NCI-H187 treated with DMSO at 0.1 percent for 48 hours (cell line): ENCODE measurements around the gene TRPC4.

Experiments
- DNase-seq: peaks from one replicate; lab custom pipeline; 2025; lab: John Stamatoyannopoulos, UW

TRPC4 gene

DNA sequence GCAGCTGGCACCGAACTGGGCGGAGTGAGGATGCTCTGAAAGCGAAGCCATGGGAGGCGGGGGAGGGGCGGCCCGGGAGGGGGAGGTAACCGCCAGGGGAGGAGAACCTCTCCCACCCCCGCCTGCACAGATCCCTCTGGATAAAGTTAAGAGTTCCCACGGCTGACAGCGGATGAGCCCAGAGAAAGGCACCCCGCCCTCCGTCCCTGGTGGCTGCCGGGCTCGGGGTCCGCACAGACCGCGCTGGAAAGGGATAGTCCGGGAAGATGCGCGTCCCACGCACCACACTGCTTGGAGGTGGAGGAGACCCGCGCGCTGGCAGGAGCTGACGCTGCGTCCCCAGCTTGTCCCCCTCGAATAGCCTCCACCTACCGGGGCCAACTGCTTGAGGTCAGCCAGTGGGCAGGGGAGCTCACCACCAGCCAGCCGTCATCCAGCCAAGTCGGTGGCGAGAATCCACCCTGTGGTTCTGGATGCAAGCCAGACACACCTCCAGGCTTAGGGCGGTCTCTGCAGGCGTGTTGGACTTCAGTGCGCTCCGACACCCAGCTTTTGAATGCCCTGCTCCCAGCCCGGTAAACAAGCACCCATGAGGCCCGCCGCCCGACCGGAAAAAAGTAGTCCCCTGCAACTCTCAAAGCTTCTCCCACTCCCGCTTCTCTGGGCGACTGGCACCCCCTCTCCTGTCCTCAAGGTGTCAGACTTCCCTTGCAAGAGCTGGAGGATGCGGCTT lies at the start of gene TRPC4:
TSS of gene TRPC4 (minus strand) at position 17 of the 733 bp plus-strand sequence. CDS start 86,439 bp downstream, outside the sequence.
- DNase-seq, result peak; percentile 26

DNA sequence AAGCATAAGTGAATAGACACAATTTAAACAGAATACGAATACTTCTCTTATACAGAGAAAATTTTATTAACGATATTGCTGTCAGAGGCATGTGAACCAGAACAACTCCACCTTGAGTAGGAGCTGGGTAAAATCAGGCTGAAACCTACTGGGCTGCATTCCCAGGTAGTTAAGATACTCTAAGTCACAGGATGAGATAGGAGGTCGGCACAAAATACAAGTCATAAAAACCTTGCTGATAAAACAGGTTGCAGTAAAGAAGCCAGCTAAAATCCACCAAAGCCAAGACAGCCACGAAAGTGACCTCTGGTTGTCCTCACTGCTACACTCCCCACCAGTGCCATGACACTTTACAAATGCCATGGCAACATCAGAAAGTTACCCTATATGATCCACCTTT lies 49.2 kb upstream of the TRPC4 start:
- DNase-seq, result no peak

DNA sequence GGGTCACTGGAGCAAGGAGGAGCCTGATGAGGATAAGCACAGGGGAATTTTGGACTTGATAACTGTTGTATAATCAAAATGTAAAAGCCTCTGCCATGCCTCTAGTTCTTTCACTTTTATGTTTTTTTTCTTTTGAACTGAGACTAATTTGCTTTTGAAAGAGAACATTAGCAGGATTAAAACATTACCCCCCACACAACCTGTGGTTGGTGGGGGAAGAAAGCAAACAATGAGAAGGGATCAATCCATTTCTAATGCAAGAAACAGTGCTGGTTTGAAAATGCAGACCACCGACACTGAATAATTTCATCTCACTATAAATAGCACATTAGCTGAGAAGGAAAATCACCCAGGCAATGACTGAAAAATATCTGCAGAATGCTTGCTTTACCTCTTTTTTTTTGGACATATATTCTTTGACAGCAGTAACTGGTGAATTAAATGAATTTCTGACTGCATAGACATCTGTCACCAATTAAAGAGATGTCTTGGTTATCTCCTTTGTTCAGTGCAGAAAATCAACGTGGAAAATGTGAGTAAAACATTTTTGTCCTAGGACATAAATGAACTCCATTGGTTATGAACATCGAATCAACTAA lies 48.6 kb upstream of the TRPC4 start:
- DNase-seq, result no peak

DNA sequence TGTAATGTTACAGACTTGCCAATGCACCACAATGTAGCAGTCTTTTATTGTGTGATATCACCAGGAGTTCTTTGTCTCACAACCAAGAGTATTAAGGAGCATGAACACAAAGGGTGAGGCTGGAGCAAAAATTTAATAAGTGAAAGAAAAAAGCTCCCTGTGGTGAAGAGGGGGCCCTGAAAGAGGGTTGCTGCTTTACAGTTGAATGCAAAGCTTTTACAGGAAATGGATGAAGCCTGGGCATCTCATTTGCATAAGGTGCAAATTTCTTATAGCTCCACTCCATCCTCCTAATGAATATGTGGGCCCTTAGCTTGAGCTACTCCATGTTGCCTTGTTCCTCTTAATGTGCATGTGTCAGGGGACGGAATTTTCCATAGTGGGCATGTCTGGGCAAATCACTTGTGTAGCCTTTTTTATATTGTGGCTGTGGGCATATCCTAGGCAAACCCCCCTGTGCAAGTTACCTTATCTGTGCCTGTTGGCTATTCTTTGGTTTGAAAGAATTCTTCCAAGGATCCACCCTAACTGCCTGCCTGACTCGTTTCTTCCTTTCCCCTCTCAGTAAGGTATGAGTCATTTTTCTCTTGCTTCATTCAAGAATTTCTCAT lies 45.3 kb upstream of the TRPC4 start:
- no peak for DNase-seq

DNA sequence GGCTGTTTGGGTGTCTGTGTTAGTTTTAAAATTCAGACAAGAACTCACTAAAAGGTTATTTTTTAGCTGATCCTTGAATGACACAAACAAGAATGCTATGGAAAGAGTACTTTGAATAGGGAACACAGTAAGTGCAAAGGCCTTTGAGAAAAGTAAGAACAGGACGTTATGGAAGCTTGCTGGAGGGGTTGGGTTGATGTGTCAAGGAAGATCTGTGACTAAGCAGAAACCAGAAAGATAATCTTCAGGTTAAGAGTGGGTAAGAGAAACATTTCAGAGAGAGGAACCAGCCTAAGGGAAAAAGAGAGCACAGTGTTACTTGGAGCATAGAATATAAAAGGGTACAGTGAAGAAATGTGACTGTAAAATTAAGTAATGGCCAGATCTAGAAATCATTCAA lies 41.2 kb upstream of the TRPC4 start:
- no peak for DNase-seq

DNA sequence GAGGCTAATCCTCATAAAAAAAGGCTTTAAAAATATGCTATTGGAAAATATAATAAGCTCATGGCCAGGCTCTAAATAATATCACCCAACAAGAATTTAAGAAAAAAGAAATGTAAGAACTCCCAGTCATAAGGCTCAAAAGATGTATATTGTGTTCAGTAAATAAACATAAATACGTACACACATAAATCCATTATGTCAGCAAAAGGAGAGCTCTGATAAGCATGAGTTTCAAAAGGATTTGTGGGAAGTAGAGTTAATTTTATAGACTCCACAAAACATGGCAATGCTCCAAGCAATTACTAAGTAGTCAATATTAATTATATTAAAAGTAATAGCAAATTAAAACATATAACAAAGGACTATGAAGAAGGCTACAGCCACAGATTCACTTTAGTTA lies 37.3 kb upstream of the TRPC4 start:
- no peak for DNase-seq

DNA sequence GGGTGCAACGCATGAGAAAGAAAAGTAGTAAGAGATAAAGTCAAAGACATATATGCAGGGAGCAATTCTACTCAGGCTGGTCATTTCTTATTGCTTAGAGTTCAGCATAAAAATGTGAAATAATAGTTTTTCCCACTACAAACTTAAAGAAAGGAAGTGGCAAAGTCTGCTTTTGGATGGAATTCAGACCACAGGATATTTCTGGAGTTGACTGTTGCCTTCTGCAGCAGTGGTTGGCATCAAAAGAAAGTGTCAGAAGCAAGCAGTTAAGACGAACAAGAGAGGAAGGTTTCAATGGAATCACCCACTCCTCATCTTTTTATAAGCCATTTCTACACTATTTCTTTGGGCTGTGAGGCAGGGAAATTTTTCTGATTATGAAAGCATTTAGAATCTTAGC lies 36.2 kb upstream of the TRPC4 start:
- no peak for DNase-seq

DNA sequence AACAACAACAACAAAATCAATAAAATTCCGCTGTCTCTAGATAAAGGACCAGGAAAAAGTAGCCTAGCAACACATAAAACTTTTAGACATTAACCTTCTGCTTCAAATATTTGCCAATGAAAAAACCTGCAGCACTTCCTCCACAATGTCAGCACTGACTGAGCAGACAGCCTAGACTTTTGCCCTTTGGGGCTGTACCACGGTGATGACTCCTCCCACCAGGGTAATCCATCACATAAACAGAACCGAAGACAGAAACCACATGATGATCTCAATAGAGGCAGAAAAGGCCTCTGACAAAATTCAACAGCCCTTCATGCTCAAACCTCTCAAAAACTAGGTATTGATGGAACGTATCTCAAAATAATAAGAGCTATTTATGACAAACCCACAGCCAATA lies 30.2 kb upstream of the TRPC4 start:
- DNase-seq, result no peak

DNA sequence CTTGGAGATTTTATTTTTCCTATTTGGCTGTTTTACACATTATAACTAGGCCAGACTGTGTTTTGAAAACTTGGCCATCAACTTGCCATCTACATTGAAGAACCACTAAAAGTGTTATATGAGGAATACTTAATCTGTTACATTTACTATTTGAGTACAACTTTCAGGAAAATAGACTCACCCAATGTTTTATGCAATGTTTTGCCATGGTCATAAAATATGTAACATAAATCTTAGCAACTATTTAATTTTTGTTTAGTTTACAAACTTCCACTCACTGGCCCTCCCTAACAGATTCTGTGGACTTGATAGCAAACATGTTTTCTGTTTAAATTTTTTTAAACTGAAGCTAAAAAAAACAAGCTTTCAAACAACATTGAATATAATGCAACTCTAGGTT lies 23.7 kb upstream of the TRPC4 start:
- no peak for DNase-seq

DNA sequence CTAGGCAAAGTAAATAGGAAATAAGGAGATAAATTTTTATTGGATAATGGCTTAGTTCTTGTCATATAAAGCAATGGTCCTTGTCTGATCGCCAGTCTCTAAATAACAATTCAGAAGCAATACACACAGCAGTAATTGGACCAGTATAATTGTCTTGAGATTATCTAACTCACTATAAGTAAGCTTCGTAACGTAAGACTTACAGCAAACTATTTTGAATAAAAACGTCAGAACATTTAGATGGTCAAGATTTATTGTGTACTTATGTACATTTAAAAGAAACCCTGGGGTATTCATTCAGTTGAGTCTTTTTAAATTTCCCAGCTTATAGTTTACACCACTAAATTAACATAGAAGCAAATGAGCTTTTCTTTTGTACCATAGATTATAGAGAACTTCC lies 20.2 kb upstream of the TRPC4 start:
- DNase-seq, result no peak

DNA sequence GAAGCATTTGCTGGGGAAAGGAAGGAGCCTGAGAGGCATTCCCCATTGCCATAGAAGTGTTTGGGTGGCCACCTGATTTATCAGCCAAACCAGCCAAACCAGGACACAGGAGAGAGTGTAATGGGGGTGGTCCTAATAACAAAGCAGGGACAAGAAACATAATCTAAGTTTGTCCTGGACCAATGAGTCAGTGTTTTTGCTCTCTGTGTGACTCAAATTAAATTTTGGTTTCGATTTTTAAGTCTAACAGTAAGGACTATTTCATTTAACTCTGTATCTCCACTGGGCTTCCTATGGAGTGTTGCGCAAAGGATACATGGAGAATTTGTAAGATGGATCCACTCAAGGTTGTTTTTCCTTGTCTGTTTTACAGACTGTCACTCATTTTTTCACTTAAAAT lies 19.5 kb upstream of the TRPC4 start:
- DNase-seq, result no peak

DNA sequence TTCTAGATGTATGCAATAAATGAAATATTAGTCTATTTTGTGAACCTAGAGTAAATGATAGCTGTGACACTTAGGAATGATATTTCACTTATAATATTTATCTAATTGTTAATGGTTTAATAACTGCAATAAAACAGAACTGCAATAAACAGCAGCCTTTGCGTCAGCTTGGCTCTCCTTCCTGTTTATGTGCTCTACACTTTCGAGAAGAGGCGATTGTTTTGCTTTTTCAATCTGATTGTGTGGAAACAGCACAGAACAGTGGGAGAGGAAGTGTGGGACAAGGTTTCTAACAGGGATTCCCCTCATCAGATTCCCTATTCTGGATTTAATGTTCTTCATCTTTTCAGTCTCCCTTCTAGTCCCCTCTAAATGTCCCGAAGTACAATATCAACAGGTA lies 17.3 kb upstream of the TRPC4 start:
- DNase-seq, result no peak

DNA sequence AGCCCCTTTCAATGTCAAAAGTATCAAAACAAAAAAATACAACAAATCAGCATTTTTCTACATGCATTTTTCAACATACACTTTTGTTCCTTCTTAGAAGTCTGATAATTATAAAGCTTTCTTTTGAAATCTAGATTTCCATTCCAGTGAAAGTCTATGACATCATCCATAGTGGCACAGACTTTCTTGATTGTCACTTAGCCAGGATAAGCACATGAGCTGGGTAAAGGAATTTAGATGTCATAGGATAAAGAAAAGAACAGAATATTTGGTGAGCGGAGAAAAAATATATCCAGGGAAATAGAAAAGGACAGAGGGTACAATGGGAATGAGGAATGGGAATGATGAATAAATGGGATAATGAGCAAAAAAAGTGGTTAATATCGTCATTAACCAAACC lies 15.1 kb upstream of the TRPC4 start:
- no peak for DNase-seq

DNA sequence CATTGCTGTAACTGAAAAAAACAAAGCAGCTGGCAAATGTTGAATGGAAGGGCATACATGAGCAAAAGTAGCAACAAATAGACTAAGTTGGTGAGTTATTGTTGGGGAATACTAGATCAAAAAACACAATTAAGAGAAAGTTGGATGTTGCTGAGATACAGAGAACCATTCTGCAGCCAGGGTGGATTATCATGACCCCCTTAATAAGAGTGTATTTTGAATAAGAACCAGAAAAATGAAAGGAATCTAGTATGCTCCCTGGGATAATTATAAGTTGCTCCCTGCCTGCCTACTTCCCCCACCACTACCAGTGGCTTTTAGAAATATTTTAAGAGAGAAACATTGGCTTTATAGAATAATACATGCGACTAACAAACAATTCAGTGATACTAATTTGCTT lies 14.5 kb upstream of the TRPC4 start:
- DNase-seq, result no peak

DNA sequence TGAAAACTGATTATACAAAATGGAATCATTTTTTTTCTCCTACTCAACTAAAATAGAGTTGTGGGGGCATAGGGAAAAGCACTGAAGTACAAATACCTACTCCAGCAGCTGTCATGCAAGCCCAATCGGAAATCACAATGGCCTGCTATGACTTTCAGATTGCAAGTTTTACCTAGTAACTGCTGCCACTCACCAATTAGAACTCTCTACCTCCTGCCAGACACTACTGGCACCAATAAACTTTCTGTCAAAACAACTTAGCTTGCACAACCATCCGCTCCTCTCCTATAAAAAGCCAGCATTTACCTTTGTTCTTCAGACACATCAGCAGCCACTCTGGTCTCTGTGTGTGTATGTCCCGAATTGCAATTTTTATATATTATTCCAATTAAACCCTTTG lies 9.3 kb upstream of the TRPC4 start:
- no peak for DNase-seq

DNA sequence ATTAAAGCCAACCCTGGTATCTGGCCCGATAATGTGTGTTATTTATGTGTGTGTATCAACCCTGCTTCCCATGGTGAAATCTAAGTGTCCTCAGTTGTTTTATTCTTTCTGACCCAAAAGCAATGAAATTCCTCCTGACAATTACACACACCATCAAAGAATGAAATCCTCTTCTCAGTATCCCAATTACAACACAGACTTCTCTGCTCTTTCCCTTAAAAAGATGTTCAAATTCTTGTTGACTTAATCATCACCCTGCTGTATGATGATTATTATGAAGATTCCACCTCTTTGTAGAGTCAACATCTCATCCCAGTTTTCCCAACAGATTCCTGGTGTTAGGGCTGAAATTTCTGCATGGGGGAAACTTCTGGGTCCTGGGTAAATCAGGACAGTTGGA lies 8.9 kb upstream of the TRPC4 start:
- DNase-seq, result no peak

DNA sequence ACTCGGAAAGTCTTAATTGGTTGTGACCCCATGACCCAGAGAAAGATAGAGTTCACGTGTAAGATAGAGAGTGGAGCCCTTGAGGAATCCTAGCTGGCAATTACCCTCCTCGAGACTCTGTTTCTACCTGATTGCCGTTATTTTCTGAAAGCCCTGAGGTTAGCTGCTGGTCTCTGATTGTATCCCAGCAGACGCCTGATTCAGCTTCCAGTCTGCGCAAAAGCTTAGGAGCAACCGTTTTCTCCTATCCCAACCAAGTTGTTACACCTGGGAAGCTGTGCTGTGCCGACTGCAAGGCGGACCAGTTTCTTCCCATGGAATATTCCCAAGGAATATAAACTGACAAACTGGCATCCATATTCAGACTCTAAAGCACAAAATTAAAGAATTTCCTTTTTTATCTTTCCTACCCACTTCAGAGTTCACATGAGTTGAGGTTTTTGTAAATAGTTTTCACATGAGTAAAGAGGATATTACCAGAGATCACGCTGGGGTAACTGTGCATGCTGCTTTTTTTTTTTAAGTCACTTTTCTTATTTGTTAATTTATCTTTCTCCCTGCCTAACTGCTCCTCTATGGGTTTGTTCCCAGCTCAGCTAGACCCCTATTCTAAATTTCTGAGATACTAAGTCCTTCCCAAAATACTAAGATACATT lies 1.5 kb upstream of the TRPC4 start:
- DNase-seq, result no peak

DNA sequence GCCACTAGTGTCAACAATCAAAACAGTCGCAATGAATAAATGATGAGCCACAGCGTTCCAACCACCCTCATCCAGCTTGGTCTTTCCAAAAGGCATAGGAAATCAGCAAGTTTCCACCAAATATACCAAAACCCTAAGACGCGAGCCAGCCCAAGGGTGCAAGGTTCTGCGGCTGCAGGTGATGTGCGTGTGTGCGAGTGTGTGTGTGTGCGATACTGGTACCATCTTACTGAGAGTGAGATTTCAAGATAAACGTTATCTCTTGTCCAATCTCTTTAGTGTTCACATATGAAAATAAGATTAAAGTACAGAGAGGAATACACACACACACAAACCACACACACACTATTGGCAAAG lies 895 bp upstream of the TRPC4 start:
- DNase-seq, result no peak

DNA sequence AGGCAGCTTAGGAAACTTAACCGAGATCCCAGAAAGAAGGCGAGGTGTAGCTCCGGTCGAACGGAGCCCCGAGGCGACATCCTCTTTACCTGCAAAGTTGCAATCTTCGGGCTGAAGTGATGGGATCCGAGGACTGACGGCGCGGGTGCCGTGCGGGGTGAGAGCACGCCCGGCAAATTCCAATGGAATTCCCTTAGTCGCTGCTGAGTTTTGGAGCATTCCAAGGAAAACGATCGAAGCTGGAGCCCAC lies 141 bp downstream of the TRPC4 start:
- no peak for DNase-seq

DNA sequence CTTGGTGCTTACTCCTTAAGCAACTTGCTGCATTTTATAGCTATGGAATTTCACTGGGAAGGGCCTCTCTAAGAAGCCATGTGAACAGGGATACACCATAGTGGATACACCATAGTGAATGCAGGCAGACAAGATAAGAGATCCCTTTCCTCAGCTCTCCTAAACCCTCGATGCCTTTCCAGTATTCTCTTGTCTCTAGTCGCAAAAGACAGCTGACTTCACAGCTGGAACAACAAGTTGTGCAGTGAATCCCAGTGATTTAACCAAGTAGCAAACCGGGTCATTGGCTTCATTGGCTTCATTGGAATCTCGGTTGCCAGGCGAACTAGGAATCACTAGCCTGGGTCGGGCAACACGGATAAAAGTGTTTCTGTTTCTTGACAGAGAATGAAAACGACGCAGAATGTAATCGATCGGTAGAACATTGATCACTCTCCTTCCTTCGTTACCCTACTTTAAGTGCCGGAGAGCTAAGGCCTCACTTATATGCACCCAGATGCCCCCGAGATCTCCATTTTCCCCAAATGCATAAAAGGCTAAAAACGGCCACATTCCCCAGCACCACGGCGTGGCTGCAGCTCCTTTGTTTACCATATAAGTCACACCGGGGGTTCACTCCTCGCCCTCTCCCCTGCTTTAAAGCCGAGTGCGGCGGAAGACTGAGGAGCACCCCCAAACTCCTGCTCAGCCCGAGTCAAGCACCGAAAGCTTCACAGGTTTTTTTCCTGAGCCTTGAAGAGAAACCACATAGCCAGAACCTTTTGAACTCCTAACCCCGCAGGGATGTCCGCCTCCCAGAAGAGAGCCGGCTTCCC lies 674 bp downstream of the TRPC4 start:
- DNase-seq, result no peak

DNA sequence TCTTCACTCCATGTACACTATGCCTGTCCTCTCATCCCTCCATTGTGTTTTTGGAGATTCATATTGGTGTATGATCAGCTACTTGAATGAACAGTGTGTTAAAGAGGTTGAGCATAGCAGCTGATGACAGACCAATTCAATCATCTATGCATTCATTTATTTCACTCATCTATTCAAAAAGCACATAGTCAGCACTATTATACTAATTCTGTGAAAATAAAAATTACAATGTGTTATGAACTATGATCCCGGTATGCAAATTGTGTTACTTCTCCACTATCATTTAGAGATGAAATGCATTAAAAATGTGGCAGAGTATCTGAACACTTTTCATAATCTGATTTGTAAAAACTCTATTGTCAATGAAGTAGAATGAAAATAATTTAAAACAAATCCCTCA lies 5.9 kb downstream of the TRPC4 start:
- DNase-seq, result no peak

DNA sequence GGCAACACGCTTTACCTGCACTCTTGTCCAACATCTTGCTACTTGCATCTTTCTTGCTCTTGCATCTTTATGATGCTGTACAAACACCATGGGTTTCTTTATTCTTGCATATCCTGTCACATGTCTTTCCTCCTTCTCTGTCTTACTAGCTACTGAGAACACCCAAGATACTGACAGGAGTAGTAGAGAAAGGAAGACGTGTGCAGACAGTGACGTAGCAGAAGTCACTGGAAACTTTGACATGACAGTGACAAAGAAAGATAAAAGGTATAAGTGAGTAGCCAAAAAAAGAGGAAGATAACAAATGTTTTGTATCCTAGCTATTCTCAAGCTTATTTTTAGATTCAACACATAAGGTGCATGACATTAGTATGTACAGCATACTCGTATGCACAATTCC lies 34.2 kb downstream of the TRPC4 start:
- DNase-seq, result no peak

DNA sequence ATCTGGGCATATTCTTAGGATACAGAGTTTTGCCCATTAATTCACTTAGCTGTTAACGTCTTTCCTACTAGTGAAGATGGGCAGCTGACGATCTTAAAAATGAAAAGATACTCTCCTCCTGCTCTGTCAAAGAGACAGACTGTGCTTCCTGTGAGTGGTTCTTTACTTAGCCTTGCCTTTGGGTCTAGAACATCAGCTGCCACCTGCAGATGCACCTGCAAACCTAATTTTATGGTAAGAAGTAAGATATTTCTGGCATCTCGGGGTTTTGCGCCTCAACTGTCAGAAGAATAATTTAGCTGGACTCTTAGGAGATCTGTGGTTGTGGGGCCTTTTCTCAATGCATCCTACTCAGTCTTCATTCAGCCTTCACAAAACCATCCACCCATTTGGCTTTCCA lies 36.2 kb downstream of the TRPC4 start:
- DNase-seq, result no peak
